Measurements from ENCODE around the gene LBX1.

Gene LBX1

GRCh38 chr10:101229266-101230182, at the start of gene LBX1:
TSS of gene LBX1 (minus strand) at chr10:101229463. CDS start at chr10:101228815, 648 bp downstream.
- no peak for DNase-seq

- DNase-seq, result no peak
These were observed 44.5 kb upstream of the LBX1 start for GRCh38 chr10:101273741-101274140.

- DNase-seq, result no peak
These were observed 44.1 kb upstream of the LBX1 start for GRCh38 chr10:101273330-101273729.

GRCh38 chr10:101272229-101272868, 43.1 kb upstream of the LBX1 start:
- DNase-seq, result peak; percentile 47 to 58

- no peak for DNase-seq
These were observed 41.5 kb upstream of the LBX1 start for GRCh38 chr10:101270763-101271162.

- no peak for DNase-seq
These were observed 38.5 kb upstream of the LBX1 start for GRCh38 chr10:101267776-101268175.

GRCh38 chr10:101267290-101267680, 38.0 kb upstream of the LBX1 start:
- DNase-seq, result no peak

- DNase-seq, result no peak
These were observed 37.4 kb upstream of the LBX1 start for GRCh38 chr10:101266381-101267289.

GRCh38 chr10:101263150-101263752, 34.0 kb upstream of the LBX1 start:
- DNase-seq, result no peak

- DNase-seq, result no peak
These were observed 32.9 kb upstream of the LBX1 start for GRCh38 chr10:101262147-101262546.

- no peak for DNase-seq
These were observed 32.4 kb upstream of the LBX1 start for GRCh38 chr10:101261702-101262101.

GRCh38 chr10:101260764-101261481, 31.7 kb upstream of the LBX1 start:
- no peak for DNase-seq

GRCh38 chr10:101258179-101258885, 29.1 kb upstream of the LBX1 start:
- no peak for DNase-seq

- DNase-seq, result no peak
These were observed 28.2 kb upstream of the LBX1 start for GRCh38 chr10:101257491-101257890.

- DNase-seq, result no peak
These were observed 27.8 kb upstream of the LBX1 start for GRCh38 chr10:101257084-101257483.

GRCh38 chr10:101256387-101256786, 27.1 kb upstream of the LBX1 start:
- DNase-seq, result no peak

GRCh38 chr10:101250136-101250535, 20.9 kb upstream of the LBX1 start:
- DNase-seq, result no peak

- no peak for DNase-seq
These were observed 19.9 kb upstream of the LBX1 start for GRCh38 chr10:101249171-101249581.

- no peak for DNase-seq
These were observed 17.4 kb upstream of the LBX1 start for GRCh38 chr10:101246639-101247038.

GRCh38 chr10:101244321-101245050, 15.2 kb upstream of the LBX1 start:
- no peak for DNase-seq
